Measurements from ENCODE around the gene ARHGAP10. TPM values are rescaled to one million over a fixed set of nuclear protein-coding genes. Genes with fewer than 3 reads are reported as not detected.

The ARHGAP10 gene
- total RNA-seq, 4 donors from 2014 or later, result 186 to 296 (median 192) TPM

DNA sequence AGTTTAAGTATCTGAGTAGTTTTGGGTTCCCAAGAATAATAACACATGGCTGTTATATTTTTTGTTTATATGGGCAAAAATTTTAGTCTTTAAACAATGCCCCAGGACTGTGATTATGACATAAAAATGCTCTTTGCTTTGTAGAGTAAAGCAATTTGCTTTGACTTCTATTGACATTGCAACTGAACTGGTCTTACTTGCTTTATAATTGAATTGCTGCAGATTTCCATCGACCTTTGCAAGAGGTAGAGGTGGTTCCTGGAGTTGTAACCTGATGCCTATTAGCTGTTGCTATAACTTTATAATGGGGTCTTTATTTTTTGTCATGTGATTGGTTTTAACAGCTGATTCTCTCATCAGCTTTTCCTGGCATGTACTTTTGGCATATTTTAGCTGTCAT, 302.9 kb downstream of the ARHGAP10 start:
- Histone ChIP-seq H3K4me3 (no peak overlapping the region), H3K36me3 (no peaks in the 10 kb centered on the region), H3K27ac (replicated peaks in 1 of 4) (no peak overlapping the region), H3K9me3 (no peaks in the 10 kb centered on the region), H3K27me3 (no peaks in the 10 kb centered on the region), H3K4me1 (peaks cover 4 to 35% (median 31%) of the 10 kb centered on the region in 4 donors)
- TF ChIP-seq POLR2A (IDR thresholded peaks at IDR 0.05; ENCODE audit: low read depth) (no peak), POLR2AphosphoS5 (IDR thresholded peaks at IDR 0.05) (no peak), EP300 (IDR thresholded peaks at IDR 0.05) (no peak)
- TF ChIP-seq, protein P1, sequence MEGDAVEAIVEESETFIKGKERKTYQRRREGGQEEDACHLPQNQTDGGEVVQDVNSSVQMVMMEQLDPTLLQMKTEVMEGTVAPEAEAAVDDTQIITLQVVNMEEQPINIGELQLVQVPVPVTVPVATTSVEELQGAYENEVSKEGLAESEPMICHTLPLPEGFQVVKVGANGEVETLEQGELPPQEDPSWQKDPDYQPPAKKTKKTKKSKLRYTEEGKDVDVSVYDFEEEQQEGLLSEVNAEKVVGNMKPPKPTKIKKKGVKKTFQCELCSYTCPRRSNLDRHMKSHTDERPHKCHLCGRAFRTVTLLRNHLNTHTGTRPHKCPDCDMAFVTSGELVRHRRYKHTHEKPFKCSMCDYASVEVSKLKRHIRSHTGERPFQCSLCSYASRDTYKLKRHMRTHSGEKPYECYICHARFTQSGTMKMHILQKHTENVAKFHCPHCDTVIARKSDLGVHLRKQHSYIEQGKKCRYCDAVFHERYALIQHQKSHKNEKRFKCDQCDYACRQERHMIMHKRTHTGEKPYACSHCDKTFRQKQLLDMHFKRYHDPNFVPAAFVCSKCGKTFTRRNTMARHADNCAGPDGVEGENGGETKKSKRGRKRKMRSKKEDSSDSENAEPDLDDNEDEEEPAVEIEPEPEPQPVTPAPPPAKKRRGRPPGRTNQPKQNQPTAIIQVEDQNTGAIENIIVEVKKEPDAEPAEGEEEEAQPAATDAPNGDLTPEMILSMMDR (IDR thresholded peaks at IDR 0.05), result no peak
- intact Hi-C loops (cut with DNase I), result no loop called here
- 60% methylated on average over 1 of the region's 1 CpG for WGBS
- no peak for DNase-seq (ENCODE audit: extremely low spot score)

GRCh38 chr4:148041606-148042329, 309.9 kb downstream of the ARHGAP10 start:
- H3K4me3 ChIP-seq, result no peak overlapping the region
- peaks cover 11 to 37% (median 32%) of the 10 kb centered on the region in 4 donors for H3K4me1 ChIP-seq
- H3K27ac ChIP-seq (replicated peaks in 1 of 4), result no peak overlapping the region
- H3K9me3 ChIP-seq, result no peaks in the 10 kb centered on the region
- no peak for DNase-seq (ENCODE audit: extremely low spot score)
- H3K27me3 ChIP-seq, result no peaks in the 10 kb centered on the region
- 94% methylated on average over 7 of the region's 7 CpGs for WGBS
- intact Hi-C loops (cut with DNase I), result no loop called here
- peaks cover under 1 to 2% (median under 1%) of the 10 kb centered on the region in 4 donors for H3K36me3 ChIP-seq
- TF ChIP-seq EP300 (IDR thresholded peaks at IDR 0.05), result no peak
- TF ChIP-seq, protein P1 (IDR thresholded peaks at IDR 0.05), result no peak
- TF ChIP-seq POLR2A (IDR thresholded peaks at IDR 0.05; ENCODE audit: low read depth), result no peak
- TF ChIP-seq POLR2AphosphoS5 (IDR thresholded peaks at IDR 0.05), result no peak

DNA sequence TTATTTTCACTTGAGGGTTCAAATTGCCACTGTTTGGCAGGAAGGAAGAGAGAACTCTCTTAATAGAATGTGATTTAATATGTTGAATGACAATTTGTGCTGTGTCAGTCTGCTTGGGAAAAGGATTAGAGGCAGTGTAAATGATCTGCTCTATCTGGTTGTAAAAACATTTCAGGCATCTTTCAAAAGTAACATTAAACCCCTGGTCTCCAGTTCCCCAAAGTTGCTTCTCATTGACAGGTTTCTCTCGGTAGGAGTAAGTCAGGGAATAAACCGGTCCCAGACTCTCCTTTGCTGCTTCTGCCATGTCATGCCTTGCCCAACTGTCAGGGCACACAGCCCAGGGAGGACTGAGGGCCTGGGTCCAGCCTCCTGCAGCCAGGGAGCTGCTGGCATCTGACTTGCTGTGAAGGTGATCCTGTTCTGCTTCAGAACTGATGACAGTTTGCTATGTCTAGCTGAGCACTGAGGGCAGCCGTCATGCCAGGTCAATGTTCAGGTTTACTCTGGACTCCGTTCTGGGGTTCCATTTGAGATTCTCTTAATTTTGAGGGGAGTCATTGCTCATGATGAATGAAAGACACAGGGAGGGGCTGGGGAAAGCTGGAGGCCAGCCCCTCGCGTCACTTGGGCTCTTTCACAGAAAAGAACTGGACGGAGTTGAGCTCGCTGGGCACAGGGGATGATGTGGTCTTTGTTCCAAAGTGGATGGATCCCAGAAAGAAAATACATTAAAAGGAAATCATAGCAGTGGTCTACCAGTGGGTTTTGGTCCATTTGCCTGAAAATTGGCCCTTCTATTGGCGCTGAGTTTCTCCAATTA, 312.4 kb downstream of the ARHGAP10 start:
- no peak overlapping the region for H3K27ac ChIP-seq (replicated peaks in 1 of 4)
- whole genome bisulfite sequencing, result 85% methylated on average over 8 of the region's 9 CpGs
- TF ChIP-seq POLR2A (IDR thresholded peaks at IDR 0.05; ENCODE audit: low read depth) (no peak), POLR2AphosphoS5 (IDR thresholded peaks at IDR 0.05) (no peak), EP300 (IDR thresholded peaks at IDR 0.05) (no peak)
- TF ChIP-seq, protein P1 (IDR thresholded peaks at IDR 0.05), result no peak
- H3K4me3 ChIP-seq, result no peak overlapping the region
- H3K36me3 ChIP-seq, result peaks cover 3 to 21% (median 8%) of the 10 kb centered on the region in 4 donors
- no peaks in the 10 kb centered on the region for H3K27me3 ChIP-seq
- H3K9me3 ChIP-seq, result no peaks in the 10 kb centered on the region
- intact Hi-C loops (cut with DNase I), result no loop called here
- peaks cover 11 to 52% (median 39%) of the 10 kb centered on the region in 4 donors for H3K4me1 ChIP-seq
- no peak for DNase-seq (ENCODE audit: extremely low spot score)

GRCh38 chr4:148044912-148045352, 313.0 kb downstream of the ARHGAP10 start:
- Histone ChIP-seq H3K36me3 (peaks cover 3 to 22% (median 8%) of the 10 kb centered on the region in 4 donors), H3K4me1 (peaks cover 11 to 50% (median 39%) of the 10 kb centered on the region in 4 donors), H3K27me3 (no peaks in the 10 kb centered on the region), H3K4me3 (no peak overlapping the region), H3K27ac (replicated peaks in 1 of 4) (no peak overlapping the region), H3K9me3 (no peaks in the 10 kb centered on the region)
- TF ChIP-seq POLR2AphosphoS5 (IDR thresholded peaks at IDR 0.05), result no peak
- no peak for TF ChIP-seq POLR2A (IDR thresholded peaks at IDR 0.05; ENCODE audit: low read depth)
- TF ChIP-seq, protein P1 (IDR thresholded peaks at IDR 0.05), result no peak
- no peak for DNase-seq (ENCODE audit: extremely low spot score)
- intact Hi-C loops (cut with DNase I), result no loop called here
- WGBS, result 86% methylated on average over 4 of the region's 4 CpGs

Measured in esophagus muscularis mucosa (tissue), 4 donors.